Suppressor macrophage (primary cell): ENCODE data around the gene LDLRAD3.
A peak's percentile ranks its signal among the peaks of the same experiment; 100 is the strongest.

Experiments
- DNase-seq, 4 experiments: peaks; one replicate each; pipeline ENCODE4 v3.0.0-alpha.2; 2020 to 2022

The LDLRAD3 gene

DNA sequence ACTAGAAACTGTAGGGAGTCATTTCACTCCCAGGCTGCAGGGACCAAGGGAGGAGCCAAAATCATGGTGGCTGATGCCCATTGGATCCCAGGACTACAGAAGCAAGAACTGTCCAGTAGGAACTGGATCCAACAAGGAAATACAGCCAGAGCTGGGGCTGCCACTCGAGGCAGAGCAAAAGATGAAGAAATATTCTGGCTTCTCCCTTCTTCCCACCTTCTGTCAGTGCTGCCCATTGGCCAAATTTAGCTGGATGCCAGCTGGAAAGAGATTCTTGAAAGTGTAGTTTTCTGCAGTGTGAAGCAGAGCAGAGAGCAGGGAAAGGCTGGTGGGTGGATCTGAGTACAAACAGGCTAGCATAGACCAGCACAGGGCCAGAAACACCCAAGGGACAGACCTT, 299.8 kb downstream of the LDLRAD3 start:
- DNase-seq: no peak

DNA sequence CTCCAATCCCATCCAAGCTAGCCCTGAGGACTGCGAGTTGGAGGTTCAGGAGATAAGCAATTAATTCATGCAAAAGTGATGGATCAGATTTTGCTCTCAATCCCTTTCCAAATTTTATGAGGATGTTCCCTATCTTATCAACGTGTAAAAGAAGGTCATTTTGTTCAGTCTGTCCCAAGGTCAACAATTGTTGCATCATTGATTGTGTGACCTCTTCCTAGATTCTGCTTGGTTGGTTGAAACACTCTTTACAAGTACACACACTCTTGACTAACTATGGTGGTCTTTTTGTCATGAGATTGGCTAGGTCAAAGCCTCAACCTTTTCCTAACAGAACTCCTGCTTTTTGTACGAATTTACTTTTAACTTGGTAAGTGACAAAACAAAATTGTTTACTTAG, 303.6 kb downstream of the LDLRAD3 start:
- DNase-seq: no peak

DNA sequence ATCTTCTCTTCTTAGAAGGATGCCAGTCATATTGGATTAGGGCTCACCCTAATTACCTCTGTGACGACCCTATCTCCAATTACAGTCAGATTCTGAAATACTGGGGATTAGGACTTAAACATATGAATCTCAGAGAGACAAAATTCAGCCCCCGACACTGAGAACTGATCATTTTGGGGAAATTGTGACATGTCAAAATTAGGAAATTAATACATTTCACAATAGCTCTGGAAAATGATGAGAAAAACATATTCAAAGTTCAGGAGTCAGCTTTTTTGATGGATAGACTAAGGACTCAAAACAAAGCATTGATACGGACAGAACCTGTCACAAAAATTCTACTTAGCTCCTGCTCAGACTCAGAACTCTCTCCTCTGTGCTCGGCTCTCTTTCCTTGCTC, 304.6 kb downstream of the LDLRAD3 start:
- peak in 3 of 4 experiments; percentile 26 to 76 (median 63) for DNase-seq

DNA sequence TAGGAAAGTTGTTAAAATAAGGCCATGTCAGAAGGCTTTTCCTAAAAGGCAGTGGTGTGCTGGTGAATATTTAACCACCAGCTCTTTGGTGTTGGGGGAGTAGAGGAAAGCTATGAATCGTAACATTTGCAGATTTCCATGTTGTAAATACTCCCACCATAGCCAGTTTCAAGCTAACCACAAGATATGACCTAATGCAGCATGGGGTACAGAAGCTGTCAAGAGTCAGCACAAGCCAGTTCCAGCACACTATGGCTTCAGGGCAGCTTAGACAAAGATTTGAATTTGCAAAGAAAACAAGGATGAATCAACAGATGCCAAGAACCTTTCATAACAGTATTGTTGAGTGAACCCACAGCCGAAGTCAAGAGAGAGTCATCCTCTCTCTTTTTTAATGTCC, 305.4 kb downstream of the LDLRAD3 start:
- DNase-seq: peak; percentile 71 to 92 (median 84)

DNA sequence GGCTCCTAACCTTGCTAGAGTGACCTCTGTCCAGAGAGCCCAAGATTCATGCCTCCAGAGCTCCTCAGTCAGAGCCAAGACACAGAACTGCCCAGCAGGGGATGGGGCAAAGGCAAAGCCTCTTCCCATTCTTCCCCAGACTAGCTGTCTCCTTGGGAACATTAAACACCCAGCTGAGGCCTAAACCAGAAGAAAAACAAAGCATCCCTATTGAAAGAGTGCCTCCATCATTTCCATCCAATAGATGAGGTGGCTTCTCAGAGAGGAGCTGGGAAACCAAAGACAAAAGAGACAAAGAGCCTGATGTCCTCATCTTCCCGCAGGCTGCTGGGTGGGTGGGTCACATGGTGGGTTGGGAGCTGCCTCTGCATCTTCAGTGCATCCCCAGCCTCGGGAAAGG, 308.0 kb downstream of the LDLRAD3 start:
- DNase-seq: no peak

DNA sequence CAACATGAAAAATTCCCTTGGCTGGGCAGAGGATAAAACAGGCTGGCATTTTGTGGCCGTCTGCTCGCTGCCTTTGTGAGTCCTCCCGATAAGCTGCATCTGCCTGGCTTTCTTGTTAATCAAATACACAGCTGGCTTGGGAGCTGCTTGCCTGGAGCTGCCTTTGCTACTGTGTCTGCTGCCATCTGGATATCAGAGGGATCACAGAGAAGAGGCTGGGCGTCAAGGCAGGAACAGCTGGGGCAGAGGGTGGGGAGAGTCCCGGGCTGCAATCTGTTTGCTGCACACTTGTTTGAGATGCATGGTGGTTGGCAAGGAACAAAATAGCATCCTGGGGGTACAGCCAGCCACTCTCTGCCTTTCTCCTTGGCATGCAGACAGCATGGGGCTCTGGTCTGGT, 309.4 kb downstream of the LDLRAD3 start:
- no peak for DNase-seq

DNA sequence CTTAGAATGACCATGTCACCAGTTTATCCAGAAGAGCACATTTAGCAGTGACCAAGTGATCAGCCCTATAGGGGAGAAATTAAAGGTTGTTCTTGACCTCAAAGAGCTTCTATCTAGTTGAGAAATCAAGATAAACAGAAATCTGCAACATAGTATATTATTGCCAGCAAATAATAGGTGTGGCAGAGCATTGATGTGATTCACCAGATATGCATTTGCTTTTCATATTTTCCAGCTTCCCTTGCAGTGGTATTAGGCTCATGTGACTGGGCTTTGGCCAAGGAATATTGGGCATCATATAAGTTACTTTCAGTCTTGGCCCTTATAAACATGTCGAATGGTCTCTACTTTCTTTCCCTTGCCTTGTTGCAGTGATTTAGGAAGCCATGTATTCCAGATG, 310.9 kb downstream of the LDLRAD3 start:
- DNase-seq: no peak

DNA sequence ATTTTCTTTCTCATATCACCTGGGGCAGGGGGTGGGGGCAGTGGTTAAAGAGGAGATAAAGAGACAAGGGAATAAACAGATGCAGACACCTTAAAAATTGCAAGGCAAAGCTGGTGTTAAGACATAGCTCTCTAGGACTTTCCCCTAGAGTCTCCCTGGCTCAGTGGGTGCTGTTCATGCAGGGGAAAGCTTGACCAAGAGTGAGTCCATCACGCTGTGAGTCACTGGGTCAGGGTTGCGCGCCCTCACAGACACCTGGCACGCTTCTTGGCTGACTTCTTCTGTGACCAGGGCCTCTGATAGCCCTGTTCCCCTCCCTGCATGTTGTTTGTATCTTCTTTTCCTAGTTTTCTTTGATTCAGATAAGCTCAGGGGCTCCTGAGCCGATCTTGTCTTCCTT, 313.5 kb downstream of the LDLRAD3 start:
- peak in 2 of 4 experiments; percentile 21 to 51 for DNase-seq

DNA sequence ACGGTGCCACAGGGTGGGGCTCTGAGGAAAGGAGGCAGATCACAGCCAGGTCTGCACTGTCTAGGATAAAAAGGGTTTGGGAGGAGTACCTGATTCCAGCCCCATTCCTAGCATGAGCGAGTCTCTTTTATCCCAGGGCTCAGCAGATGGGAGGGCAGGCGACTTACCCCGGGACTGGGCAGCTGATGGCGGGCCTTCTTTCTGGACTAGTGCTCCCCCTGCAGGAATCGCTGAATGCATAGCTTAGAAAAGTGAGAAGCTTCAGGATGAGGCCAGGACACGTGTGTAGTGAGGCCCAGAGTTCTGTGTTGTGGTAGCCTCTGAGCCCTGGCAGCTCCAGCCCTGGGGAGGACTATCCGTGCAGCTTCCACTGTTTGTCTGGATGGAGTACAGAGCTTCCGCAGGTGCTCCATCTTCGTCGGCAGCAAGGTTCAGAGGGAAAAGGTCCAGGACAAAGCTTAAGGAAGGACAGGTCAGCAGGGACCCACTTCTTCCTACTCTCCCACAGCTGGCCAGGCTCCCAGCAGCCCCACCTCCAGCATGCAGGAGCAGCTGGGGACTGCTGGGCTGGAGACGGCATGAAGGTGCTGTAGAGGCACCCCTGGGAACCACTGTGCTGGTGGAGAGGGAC, 315.0 kb downstream of the LDLRAD3 start:
- DNase-seq: peak; percentile 71 to 86 (median 80)

DNA sequence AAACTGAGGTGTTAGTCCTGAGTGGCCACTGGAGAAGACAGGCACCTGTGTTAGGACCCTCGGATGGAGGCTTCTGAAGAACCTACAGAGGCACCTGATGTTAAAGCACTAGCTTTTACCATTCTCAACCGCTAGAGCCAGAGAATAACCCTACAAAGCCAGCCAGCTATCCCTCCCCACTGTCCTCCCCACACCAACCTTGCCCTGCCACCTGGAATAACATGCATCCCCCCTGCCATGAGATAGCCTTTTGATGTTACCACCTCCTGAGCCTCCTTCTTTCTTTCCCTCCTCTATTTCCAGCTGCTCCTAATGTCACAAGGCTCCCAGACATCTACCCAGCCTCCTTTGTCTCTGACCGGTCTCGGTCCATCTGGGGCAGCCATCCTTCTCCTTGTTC, 317.2 kb downstream of the LDLRAD3 start:
- no peak for DNase-seq

DNA sequence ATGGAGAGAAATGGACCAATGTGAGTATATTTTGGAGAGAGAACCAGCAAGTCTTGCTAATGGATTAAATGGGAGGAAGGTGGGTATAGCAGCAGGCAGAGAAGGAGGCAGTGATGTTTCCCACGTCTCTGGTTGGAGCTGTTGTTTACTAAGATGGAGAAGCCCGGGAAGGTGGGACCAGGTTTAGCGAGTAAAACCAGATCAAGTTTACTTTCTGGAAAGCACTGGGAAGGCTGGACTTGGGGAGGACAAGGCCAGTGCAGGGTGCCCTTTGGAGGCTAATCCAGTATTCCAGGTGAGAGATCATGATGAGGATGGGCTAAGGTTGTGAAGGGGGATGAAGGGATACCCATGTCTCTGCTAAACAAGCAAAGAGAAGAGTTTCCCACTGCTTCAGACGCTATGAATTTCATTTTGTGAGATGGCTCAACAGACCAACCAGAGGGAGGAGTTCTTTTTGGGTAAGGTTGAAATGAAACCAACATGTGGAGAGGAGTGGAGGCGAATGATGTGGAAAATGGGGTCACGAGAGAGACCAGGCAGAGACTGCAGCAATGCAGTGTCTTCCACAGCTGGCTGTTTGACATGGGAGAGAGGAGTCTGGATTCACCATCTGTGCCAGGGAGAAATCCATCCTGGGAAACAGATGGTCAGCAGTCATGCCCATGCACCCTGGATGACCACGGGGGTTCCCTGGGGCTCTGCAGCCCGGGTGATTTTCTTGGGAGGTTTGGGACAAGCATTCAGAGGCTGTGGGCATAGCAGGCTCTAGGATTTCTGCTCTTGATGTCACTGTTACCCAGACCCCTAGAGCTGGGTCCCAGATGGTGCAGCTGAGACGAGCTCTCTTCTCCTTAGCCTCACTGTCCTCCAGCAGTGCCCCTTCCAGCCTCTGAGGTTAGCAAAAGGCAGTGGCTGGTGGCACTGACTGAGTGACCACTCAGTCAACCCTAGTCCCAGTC, 320.4 kb downstream of the LDLRAD3 start:
- DNase-seq: no peak

DNA sequence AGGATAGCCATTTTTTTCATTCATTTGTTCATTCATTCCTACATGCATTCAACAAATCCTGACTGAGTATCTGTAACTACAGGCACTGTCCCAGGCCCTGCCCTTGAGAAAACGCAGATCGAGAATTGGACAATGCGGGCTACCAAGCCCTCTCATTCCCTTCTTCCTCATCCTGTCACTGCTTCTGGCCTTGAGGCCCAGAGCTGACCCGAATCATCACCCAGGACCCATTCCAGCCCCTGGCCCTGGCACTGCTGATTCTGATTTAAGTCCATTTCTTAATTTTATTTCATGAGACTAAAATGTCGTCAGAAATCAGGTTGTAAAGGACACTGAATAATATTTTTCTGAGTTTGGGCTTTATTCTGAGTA, 321.1 kb downstream of the LDLRAD3 start:
- no peak for DNase-seq

DNA sequence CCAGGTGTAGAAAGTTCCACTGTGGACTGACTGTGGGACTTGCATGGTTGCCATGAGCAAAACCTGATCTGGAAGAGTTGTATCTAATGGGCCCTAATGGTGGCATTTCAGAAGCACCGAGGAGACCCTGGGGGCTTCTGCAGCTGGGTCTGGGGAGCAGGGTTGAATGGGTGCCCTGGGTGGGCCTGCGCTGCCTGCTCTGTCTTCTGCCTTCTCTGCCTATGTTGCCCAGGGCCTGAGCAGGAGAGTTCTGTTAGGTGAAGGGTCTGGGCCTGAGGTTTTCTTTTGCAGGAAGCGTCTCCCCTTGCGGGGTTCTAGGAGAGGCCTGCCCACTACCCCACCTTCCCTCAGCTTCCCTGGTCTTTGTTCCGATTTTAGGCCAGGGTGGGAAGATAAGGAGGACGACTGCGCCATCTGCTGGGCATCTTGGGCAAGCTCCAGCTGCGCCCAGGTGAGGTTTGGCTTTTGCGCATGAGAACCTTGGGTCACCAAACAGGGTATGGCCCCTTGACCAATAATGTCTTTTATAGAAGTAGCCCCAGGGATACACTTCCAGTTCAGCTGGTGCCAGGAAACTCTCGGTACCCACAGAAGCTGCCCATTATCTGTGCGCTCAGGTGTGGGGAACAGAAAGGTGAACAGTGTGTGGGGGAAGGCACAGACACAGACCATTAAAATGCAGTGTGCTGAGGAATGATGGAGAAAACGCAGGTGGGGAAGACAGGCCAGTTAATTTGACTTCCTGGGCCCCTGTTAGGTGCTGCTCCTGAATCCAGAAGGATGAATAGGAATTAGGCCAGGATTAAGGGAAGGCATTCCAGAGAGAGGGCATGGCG, 322.1 kb downstream of the LDLRAD3 start:
- peak; percentile 55 to 78 (median 71) for DNase-seq

DNA sequence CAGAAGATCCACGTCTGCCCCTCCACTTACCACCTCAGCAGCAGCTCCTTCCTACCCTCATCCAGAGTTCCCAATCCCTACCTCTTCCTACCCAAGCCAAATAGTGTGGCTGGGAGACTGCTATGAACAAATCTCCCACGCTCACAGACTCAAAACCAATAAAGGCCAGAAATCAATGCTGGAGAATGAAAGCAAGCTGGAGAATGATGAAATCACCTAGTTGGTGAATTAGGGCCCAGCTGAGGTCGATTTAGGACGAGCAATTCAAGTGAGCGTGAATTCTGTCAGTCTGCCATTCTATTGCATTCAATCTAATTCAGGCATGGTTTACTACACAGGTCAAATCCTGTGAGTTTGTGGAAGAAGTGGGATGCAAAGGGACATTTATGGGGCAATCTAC, 322.9 kb downstream of the LDLRAD3 start:
- no peak for DNase-seq

DNA sequence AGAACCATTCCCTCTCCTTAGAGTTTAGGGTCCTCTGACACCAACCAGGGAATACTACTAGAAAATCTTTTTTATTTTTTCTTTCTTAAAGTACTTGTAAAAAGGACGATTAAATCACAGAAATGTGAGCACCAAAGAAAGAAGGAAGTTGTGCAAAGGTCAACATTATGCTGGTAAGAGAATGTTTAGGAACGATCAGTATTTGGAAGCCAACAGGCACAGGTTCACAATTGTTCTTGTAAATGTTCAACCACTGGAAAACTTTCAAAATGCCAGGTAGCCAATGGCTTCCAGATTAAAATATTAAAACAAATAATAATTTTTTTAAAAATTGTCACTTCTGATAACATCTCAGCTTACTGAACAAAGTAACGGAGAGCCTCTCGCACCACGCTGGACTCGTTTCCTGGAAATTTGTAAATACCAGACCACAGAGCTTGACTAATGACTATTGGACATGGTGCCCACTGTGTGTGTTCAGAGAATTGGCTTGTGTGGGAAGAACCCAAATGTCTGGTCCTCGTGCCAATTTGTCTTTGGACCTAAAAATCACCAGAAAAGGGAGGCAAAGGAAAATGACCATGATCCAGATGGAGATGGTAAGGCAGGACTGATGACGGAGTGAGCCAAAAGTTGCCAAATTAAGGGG, 324.6 kb downstream of the LDLRAD3 start:
- DNase-seq: peak in 1 of 4 experiments; percentile 23

DNA sequence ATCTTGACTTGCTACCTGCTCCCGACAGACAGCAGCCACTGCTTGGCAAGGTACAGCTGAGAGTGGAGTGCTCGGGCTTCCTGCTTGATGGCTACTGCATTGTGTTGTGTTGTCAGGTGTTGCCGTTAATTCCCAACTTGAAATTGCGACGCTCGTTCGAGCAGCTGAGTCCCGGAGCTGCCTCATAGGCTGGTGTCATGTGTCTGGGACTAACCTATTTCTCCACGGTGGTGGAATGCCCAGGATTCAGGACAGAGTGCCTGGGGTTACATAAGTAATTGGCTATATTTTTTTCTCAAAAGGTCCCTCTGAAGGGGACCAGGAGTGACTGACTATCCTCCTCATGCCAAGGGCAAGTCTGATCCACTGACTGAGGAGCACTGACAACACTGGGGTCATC, 326.8 kb downstream of the LDLRAD3 start:
- no peak for DNase-seq

DNA sequence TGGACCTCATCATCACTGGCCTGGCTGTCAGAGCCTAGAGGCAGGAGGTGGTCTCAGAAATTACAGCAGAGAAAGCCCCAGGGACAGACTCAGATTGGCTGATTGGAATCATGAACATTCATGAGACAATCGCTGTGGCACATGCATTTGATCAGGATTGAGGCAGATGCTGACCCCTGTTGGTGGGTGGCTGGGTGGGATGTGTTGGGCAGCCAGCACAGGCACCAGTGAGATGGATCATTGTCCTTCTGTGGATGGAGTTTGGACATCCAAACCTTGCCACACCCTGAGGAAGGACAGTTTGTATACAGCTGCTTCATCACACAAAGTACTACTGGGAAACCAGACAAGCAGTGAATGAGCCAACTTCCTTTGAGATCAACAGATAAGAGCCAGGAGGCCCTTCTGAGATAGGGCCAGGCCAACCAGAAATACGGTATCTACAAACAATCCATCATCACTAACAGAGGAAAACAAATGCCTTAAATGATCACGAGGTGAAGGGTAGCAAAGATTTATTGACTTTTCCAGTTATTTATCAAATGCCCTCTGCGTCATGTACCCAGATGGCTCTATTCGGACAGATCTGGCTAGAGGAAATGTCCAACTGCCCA, 328.0 kb downstream of the LDLRAD3 start:
- no peak for DNase-seq

DNA sequence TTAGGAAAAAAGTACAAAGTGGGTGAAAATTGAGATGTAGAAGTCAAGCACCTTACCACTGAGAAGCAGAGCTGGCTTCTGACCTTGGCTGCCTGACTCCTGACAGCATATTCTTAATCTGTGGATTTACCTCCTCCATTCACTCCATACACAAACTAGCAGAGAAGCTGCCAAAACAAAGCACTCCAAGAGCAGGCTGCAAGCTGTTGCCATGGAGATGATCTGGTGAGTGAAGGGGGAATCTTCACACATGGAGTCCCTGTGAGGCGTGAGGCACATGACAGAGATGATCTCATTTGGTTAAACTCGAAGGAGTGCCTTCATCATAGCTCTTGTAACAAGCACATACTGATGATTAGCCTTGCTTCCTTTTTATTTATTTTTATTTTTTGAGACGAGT, 329.2 kb downstream of the LDLRAD3 start:
- peak in 1 of 4 experiments; percentile 31 for DNase-seq

DNA sequence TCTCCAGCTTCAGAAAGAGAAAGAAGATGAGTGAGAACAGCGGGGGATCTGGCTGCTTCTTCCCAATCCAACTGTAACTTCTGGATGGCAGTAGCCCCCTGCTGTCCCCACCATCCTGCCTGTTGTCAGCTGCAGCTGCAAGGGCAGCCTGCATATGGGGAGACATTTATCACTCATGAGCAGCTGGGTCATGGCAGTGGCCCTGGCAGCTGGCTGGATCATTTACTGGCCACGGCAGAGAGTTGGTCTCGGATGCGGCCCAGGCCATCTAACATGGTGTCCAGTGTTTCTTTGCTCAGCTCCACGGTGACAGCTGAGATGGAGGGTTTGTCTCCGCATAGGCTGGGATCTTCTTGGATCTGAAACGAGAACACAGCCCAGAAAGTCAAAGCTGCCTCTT, 330.6 kb downstream of the LDLRAD3 start:
- DNase-seq: no peak

DNA sequence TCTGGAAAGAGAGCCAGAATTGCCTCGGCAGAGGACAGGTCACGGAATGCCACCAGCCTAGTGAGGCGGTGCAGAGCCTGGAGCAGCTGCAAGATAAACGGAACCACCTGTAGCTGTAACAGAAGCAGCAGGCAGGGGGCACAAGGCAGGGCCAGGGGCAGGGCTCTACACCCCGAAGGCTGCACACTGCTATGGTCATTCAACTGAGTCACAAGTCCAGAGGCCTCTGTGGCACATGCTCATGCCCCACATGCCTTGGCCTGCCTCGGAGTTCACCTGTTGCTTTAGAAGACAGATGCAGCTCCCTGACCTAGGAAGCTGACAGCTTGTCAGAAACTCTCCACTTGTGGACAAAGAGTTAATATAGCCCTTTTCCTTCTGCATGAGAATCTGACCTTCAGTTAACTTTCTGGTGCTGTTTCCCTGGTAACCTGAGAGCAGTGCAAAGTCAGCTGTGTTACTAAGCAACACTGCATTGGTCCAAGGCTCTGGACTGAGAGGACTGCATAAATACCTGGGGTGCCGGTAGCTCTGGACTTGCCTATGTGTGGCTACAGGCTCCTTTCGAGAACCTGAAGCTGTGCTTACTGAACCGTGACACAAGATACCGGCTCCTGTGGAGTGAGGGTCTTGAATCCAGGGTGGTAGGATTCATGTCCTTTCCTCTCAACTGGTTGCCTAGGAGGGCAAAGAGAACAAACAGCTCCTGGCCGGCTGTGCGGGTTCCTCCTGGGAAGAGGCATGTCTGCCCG, 334.8 kb downstream of the LDLRAD3 start:
- DNase-seq: no peak

DNA sequence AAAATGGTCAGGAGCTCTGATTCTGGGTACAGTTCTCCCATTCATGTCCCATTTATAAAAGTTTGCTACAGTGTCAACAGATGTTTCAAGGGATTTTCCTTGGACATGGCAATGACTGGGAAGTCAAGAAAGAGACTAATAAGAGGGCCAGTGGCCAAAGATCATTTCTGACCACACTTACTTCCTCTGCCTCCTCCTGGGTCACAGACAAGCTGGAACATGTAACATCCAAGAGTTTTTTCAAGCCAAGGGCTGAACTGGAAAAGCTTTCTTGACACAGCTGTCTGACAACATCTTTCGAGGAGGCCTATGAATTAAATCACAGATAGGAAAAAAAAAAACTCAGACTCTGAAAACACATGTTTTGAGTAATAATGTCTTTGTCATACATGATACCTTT, 336.7 kb downstream of the LDLRAD3 start:
- no peak for DNase-seq
